RPMI7951 (cell line): Measurements from ENCODE around the gene FEV. TPM values are rescaled to one million over a fixed set of nuclear protein-coding genes. Genes with fewer than 3 reads are reported as not detected.
A peak's percentile ranks its signal among the peaks of the same experiment; 100 is the strongest.

ENCODE experiments used
- DNase-seq: peaks from one replicate; pipeline ENCODE4 v3.0.0-alpha.2; 2012; ENCODE audit warnings: low read depth
- total RNA-seq: library from RNA; depleted of rRNA; stranded (reverse); fragments of >200 nt; shearing (Covaris generic); gene quantifications from 2 replicates; pipeline ENCODE4 v1.2.3, GENCODE V29; 2014

The FEV gene
- total RNA-seq, 1 experiment from 2014 or later: not detected

DNA sequence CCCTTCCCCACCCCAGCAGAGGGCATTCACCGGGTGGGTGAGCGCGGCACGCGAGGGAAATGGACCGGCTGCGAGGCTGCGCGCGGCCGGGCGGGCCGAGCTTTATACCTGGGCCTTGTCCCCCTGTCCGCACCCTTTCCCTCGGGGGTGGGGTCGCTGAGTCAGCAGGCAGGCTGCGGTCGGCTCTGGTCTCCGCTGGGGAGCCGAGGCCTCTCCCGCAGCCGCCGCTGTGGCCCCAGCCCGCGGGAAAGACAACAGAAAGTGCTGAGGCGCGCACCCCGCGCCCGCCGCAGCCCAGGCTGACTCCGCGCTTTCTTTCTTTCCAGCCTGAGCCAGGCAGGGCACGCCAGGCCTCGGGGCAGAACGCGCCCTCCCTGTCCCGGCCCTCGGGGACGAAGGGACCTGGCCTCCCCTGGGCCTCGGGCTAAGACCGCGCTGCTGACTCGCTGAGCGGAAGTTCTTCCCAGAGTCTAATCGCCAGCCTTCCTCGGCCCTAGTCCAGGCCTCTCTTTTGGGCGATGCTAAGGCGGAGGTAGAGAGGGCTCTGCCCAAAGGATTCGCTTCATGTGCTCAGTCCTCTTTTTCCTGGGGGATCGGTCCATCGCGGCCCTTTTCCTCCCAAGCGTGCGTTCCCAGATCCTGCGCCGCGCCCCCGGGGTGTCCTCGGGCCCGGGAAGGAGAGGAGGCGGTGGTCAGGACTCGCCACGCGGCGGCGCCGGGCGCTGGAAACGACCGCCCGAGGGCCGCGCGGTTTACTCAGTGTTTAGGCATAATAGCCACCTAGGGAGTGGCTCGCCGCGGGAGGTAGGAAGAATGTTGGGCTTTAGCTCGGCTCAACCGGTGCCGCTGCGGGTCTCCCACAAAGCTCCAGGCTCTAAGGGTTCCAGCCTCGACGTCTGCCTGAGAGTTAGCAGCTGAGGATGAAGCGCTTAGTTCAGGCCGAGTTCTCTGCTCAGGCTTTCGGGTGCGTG lies 8.6 kb upstream of the FEV start, which contains the start of gene CRYBA2:
CRYBA2 (minus strand) TSS at position 78 of the 971 bp plus-strand sequence. CDS start 246 bp downstream, outside the sequence.
- peak; percentile 45 for DNase-seq

DNA sequence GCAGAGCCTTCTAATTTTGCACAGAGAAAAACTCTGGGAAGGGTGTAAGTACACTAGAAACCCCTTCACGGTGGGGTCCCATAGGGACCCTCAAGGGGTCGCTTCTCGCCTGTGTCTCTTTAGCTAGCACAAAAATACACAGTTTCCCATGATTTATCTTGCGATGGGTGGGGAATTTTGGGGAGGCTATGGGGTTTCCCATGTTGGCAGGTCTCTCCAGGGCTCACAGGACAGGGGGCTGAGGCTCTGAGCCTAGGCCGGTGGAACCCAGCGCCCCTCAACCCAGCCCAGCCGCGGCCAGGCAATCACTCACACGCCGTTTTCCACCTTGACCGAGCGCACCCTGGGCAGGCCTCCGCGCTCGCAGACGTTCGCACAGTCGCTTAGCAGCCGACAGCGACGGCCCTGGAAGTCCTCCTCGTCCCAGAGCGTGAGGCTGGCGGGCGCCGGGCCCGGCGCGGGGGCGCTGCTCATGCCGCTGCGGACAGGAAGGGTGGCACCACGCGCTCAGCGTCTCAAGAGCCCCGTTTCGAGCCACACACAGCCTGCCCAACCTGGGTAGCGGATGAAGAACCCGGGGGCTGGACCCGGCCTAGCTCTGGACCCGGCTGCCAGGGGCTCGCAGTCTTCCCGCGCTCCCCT lies 7.8 kb upstream of the FEV start:
- DNase-seq: peak; percentile 16

DNA sequence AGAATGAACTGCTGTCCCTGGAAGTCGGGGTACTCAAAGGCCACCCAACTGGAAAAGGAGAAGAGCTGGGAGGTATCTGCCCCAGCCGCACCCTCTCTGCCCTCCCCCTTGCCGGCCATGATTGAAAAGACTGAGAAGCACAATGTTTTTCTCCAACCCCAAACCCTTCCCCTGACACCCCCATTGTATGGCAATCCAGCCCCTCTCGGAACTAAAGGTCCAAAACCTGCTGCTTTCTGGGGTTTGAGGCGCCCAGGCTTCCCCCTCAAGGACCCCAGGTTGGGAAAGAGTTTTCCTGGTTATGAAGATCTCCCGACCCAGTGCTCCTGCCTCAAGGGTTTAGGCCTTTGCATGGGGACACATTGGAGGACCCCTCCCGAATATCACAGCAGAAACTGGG lies 7.2 kb upstream of the FEV start:
- DNase-seq: no peak

DNA sequence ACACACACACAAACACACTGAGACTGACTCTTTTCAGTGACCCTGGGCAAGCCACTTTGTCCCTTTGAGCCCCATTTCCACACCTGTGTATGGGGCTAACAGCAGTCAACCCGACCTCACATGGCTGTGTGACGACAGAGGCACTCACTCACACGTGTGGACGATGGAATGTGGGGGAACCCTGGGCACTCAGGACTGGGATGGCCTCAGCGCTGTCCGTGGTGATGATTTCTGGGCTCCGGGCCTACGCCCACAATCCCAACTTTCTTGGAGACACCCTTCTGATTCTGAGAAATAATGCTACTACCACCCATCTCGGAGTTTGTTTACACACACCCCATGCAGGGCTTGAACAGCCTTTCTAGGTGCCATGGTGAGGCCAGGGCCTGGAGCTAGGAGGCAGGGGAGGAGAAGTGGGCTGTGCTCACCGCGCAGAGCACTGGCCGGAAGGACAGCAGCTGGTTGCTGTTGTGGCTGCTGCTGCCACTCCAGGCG lies 6.7 kb upstream of the FEV start:
- DNase-seq: peak; percentile 34

DNA sequence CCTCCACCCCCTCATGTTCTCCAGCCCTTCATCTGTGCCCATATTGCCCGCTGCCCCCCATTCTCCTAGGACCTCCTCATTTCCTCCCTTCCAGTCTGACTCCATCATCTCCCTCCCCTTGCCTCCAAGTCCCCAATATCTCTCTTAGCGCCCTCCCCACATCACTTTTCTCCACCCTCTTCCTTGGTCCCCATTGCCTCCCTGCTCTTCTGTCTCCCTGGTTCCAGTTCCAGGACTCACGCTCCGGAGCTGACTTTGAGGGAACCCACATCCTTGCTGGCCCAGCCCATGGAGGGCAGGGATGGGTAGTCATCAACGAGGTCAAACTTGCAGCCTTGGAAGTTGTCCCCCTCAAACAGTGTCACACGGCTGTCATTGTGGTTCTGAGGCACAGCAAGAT lies 5.6 kb upstream of the FEV start:
- DNase-seq: no peak

DNA sequence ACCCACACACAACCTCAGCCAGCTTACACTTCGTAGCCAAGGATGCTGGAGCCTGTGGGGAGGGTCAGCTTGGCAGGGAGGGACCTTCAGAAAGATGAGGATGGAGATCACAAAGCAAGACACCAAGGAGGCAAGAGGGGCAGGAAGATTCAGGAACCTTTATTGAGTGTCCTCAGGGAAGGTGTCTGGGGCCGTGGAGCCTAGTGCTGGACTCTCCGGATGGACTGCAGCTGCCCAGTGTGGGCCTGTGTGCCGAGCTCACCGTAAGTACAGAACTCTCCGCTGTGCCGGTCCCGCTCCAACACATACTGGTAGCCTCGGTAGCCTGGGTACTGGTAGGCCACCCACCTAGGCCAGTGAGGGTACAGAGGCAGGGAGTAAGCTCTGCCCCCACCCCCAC lies 5.1 kb upstream of the FEV start:
- no peak for DNase-seq

DNA sequence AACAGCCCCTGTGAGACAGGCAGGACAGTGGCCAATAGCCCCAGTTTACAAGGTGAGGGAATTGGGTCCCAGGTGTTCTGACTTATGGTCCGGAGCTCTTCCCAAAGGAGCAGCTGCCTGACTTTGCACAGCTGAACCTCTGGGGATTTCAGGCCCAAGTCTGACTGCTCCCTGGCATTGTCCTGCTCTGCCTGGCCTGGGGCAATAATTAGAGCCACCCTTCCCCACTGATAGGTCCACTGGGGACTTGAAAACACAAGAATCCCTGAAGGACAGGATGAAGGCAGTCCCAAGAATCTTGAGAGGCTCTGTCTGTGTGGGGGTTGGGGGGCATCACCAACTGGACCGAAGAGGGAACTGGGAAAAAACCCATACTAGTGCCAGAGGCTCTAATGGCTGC lies 3.7 kb upstream of the FEV start:
- no peak for DNase-seq

DNA sequence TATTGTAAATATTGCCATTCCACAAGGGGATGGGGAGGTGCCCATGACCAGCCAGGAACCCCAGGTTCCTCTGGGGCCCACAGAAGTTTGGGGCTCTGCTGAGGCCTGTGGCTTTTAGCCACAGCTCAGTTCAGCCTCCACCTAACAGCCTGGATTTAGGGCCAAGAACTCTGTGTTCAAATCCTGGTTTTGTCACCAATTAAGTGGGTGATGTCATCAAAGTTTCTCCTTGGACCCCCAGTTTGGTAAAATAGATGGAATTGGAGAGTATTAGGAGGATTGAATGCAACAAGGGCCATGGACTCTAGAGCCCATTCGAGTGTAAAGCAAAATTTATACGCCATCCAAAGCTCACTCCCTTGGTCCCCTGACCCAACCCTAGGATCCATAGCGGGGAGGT lies 3.2 kb upstream of the FEV start:
- DNase-seq: no peak

DNA sequence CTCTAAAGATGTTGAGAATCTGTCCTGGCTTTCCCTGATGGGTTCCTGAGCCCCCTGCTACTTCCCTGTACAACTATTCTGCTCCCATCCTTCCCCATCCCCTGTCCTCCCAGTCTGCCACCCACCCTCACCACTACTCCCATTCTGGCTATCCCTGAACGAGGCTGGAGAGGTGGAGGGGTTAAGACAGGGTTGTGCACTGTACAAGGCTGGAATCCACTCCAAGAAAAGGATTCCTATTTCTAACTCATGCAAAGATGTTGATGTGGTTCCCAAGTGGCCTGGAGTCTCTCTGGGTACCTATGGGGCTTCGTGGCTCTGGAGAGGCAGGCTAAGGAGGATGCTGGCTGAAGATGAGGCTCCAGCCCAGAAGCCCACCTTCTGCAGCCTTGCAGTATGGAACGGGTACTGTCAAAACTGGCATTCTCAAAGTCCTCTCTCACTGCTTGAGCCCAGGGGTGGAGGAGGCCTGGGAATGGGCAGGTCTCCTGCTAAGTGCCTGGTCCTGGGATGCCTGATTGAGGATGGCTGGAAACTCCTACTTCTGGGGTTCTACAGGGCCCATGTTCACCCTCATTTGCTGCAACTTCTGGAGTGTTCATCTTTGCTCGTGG lies 1.3 kb upstream of the FEV start:
- no peak for DNase-seq

DNA sequence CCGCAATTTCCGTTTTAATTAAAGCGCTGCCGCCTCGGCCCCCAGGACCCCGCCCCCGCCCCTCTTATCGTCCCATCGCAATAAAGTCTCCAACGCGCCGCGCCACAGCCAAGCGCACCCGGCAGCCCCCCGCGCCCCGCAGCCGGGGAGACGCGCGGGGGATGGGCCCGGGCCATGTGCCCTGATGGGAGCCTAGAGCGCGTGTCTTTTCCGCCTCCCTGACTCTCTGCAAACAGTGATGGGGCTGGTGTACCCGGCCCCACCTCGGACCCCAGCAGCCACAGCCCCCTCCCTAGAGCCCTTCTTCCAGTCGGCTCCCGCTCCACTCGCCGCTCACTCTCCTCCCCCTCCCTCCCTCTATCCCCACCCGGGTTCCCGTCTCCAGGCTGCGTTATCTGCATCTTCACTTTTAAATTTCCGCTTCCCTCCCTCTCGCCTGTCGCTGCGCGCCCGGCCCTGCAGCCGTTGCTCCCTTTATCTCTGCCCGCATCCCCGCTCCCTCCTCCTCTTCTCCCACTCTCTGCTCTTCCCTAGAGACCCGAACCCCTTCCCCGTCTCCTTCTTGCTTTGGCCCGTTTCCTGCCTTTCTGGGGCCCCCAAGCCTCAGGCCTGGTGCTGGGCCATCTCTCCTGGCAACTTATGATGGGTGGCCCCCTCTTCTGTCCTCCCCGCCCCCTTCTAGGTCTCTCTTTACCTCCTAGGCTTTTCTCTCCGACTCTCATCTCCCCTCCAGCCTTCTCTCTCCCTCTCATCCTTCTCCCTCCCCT lies 524 bp upstream of the FEV start:
- DNase-seq: no peak

DNA sequence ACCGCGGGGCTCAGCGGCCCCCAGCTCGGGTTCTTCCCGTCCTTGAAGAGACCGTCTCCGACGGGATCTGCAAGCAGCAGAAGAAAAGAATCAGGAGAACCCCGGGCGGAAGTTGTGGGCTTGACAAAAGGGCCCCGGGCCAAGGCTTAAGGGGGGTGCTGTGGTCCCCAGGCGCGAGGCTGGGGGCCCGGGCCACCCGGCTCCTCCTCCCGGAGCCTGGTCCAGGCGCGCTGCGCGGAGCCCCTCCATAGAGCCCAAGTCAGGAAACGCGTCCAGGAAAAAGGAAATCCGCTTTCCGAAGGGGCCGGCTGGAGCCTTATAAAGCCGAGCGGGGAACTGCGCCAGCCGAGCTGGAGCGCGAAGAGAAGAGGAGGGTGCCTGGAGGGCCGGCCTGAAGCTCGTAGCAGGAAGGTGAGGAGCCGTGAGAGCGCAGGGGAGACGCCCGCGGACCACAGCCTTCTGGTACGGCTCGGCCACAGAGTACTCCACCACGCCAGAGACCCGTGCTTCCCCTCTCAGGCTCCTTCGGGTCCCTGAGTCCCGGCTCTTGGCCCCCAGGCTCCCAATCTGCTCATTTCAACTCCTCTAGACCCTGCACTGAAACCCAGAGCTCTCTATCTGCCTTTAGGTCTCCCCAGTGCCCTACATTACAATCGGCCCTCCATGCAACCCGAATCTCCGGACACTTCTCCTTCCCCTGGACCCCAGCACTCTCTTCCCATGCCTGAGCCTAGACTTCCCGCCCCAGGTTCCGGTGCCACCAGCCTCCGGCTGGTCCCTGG lies 554 bp downstream of the FEV start:
- DNase-seq: no peak

DNA sequence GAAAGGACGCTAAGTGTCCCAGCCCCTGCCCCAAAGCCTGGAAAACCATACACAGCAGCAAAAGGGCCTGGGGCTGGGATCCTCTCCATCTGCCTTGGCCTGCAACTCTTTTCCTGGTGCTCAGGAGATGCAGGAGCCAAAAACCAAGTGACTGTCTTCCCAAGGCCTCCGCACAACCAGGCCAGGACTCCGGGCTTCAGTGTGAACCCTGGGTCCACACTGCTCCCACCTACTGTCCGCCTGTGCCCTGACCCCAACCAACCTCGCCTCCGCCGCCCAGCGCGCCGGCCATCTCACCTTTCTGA lies 1.1 kb downstream of the FEV start:
- no peak for DNase-seq

DNA sequence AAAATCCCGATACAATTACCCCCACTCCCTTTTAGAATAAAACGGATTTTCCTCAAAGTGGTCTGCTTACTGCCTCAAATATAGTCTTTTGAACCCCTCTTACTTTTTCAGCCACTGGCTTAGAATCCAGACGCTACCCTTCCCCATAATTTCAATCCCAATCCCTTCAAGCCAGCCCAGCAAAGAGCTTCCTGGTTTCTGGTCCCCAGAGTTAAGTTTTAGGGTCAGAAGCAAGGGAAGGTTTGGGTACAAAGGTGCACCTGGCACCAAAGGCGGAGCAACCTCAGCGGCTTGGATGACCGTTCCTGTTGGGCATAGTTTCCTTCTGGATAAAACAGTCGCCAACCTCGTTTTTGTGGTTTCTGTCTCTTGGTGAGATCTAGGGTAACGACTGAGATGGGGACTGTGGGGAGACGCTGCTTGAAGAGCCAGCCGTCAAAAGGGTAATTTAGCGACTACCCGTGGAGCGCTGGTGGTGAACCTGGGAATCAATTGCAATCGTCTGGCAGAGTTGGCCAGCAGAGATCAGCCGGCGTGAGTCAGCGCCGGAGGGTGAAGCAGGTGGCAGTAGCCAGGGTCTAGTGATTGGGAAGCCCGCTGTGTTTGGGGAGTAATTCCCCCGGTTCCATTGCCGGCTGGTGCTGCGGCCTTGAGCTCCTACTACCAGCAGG lies 1.6 kb downstream of the FEV start:
- DNase-seq: no peak

DNA sequence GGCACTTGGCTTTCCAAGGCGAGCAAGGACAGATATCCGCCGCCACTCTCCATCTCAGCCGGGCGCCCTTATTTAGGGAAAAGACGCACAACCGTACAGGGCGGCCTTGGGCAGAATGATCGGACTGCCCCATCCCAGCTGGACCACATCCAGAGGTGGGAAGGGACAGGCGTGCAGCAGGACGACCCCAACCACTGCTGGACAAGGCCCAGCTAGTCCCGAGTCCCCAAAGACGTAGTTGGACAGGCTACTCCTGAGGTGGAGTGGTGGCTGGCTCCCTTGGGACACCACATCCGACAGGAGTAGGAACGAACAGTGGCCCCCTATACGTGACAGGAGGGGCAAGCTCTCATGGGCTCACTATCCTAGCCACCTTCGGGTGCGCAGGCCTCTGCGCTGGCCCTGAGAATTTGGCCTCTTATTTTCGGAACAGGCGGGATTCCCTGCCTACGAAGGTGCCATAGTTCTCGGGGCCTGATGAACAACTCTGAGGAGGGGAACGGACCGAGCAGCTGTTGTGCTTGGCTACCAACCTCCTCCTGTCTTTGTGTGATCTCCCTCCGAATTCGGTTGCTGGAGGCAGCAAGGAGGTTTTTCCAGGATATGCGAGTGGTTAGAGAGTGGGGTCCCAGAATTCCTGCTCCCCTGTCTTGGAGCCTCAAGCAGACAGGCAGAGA lies 2.3 kb downstream of the FEV start:
- DNase-seq: no peak

DNA sequence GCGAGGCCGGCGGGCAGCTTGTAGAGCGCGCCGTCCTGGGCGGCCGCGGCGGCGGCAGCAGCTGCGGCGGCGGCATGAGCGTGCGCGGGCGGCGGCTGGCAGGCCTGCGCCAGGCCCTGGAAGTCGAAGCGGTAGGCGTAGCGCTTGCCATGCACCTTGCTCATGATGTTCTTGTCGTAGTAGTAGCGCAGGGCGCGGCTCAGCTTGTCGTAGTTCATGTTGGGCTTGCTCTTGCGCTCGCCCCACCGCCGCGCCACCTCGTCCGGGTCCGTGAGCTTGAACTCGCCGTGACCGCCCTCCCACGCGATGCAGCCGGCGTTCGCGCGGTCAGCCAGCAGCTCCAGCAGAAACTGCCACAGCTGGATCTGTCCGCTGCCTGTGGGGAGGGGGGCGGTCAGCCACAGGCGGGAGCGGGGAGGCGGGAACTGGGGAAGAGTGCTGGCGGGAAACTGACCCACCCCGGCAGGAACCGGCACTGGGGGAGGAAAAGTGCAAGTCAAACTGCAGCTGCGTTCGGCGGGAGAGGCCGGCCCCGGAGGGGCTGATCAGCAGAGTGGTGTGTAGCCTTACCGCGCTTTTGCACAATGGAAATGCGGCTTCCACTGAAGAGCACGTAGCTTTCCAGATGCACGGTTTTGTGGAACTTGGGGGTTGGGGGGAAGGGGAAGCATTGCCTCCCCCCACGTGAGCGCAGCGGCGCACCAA lies 3.0 kb downstream of the FEV start:
- peak; percentile 24 for DNase-seq

DNA sequence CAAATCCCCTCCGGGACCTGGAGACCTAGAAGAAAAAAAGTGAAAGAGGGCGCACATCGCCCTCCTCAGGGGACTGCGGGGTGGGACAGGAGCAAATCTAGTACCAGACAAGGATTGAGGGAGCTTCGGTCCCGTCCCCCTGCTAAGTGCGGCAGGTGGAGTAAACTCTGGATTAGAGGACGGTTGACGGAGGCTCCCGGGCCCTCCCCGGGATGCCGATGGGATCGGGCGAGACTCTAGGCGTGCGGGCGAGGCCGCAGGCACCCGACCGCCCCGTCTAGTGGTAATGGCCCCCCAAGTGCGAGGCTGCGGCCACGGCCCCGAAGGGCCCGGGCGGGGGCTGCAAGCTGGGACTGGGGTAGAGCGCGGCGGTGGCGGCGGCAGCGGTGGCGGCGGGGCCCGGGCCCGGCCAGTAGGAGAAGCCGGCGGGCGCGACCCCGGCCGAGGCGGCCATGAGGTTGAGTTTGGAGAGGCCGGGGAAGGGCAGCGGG lies 3.5 kb downstream of the FEV start:
- no peak for DNase-seq

DNA sequence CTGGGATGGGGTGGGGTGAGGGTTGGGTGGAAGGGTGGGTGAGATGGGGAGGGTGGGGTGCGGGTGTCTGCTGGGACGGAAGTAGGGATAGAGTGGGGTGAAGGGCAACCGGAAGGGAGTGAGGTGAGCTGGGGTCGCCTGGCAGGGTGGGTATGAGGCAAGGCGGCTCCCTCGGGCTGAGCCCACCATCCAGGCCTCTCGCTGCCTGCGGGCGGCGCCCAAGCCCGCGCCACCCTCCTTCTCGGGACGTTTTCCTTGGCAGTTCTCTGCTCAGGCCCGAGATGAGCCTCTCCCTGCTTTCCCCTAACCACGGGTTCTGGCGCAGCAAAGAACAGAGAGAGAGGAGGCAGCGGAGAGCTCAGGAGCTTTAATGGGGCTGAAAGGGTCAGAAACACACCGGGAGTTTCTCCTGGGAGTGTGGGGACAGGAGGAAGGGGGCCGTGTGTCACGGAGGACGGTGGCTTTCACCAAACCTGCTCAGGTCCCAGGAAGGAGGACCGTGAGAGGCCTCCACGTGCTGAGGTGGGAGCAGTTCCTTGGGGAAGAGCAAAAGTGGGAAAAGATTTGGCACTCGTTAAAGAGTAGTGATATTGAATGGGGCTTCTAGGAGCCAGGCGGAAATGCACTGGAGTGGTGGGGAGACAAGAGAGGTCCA lies 4.1 kb downstream of the FEV start:
- DNase-seq: no peak
